ENCODE results near the gene TMEM220. TPM values are rescaled to one million over a fixed set of nuclear protein-coding genes. Genes with fewer than 3 reads are reported as not detected.
"Not testable (repeated sequence)": the region's sequence is repeated elsewhere in the genome, so short reads cannot be mapped to it uniquely, and the experiment has no call there.

Gene TMEM220
- total and polyA plus RNA-seq, 2 donors, result 7.2 to 8.7 TPM

- peak within 1 kb of the TSS; percentile 70 for H3K4me3 ChIP-seq (ENCODE audit: low read depth, low read length)
- WGBS, result under 1% methylated on average over 84 of the region's 84 CpGs
- peak within 1 kb of the TSS; percentile 84 for H3K27ac ChIP-seq (ENCODE audit: low read depth)
- no peaks in the 10 kb centered on the region for H3K4me1 ChIP-seq (ENCODE audit: insufficient read depth)
- peak; percentile 90 for DNase-seq (ENCODE audit: extremely low spot score)
- no peaks in the 10 kb centered on the region for H3K36me3 ChIP-seq (ENCODE audit: insufficient read depth)
Measured at GRCh38 chr17:10697092-10698081, 32.4 kb downstream of the TMEM220 start, which contains the start of the genes ADPRM and SCO1. TSS of gene ADPRM (plus strand) at chr17:10697594. CDS start at chr17:10704927, 7,333 bp downstream. TSS of gene SCO1 (minus strand) at chr17:10697533. CDS start at chr17:10697507, 26 bp downstream.

GRCh38 chr17:10695875-10696407, 33.9 kb downstream of the TMEM220 start:
- not testable (repeated sequence) for H3K4me3 ChIP-seq (ENCODE audit: low read depth, low read length); H3K27ac ChIP-seq (ENCODE audit: low read depth); DNase-seq (ENCODE audit: extremely low spot score); H3K4me1 ChIP-seq (ENCODE audit: insufficient read depth); H3K36me3 ChIP-seq (ENCODE audit: insufficient read depth)
- 87% methylated on average over 17 of the region's 17 CpGs for WGBS

GRCh38 chr17:10687499-10687898, 42.3 kb downstream of the TMEM220 start:
- no peaks in the 10 kb centered on the region for H3K4me1 ChIP-seq (ENCODE audit: insufficient read depth)
- no peak overlapping the region for H3K27ac ChIP-seq (ENCODE audit: low read depth)
- 88% methylated on average over 2 of the region's 2 CpGs for WGBS
- H3K4me3 ChIP-seq (ENCODE audit: low read depth, low read length), result no peak overlapping the region
- no peak for DNase-seq (ENCODE audit: extremely low spot score)
- no peaks in the 10 kb centered on the region for H3K36me3 ChIP-seq (ENCODE audit: insufficient read depth)

GRCh38 chr17:10683853-10684252, 46.0 kb downstream of the TMEM220 start:
- Histone ChIP-seq H3K4me3 (ENCODE audit: low read depth, low read length) (no peak overlapping the region), H3K27ac (ENCODE audit: low read depth) (no peak overlapping the region), H3K36me3 (ENCODE audit: insufficient read depth) (peaks cover 2% of the 10 kb centered on the region), H3K4me1 (ENCODE audit: insufficient read depth) (no peaks in the 10 kb centered on the region)
- 53% methylated on average over 2 of the region's 2 CpGs for WGBS
- no peak for DNase-seq (ENCODE audit: extremely low spot score)

- peaks cover 2% of the 10 kb centered on the region for H3K36me3 ChIP-seq (ENCODE audit: insufficient read depth)
- 42% methylated on average over 7 of the region's 7 CpGs for WGBS
Measured at GRCh38 chr17:10681866-10682446, 47.9 kb downstream of the TMEM220 start.

GRCh38 chr17:10674704-10675103, 55.1 kb downstream of the TMEM220 start:
- H3K4me1 ChIP-seq (ENCODE audit: insufficient read depth), result no peaks in the 10 kb centered on the region
- no peak overlapping the region for H3K4me3 ChIP-seq (ENCODE audit: low read depth, low read length)
- DNase-seq (ENCODE audit: extremely low spot score), result no peak
- 92% methylated on average over 4 of the region's 4 CpGs for WGBS
- no peak overlapping the region for H3K27ac ChIP-seq (ENCODE audit: low read depth)
- no peaks in the 10 kb centered on the region for H3K36me3 ChIP-seq (ENCODE audit: insufficient read depth)

More at GRCh38 chr17:10681866-10682446, 47.9 kb downstream of the TMEM220 start:
- no peak for DNase-seq (ENCODE audit: extremely low spot score)
- Histone ChIP-seq H3K4me3 (ENCODE audit: low read depth, low read length) (no peak overlapping the region), H3K27ac (ENCODE audit: low read depth) (no peak overlapping the region), H3K4me1 (ENCODE audit: insufficient read depth) (no peaks in the 10 kb centered on the region)

GRCh38 chr17:10673312-10673711, 56.5 kb downstream of the TMEM220 start:
- WGBS, result 73% methylated on average over 12 of the region's 12 CpGs
- no peaks in the 10 kb centered on the region for H3K36me3 ChIP-seq (ENCODE audit: insufficient read depth)
- no peak overlapping the region for H3K4me3 ChIP-seq (ENCODE audit: low read depth, low read length)
- H3K4me1 ChIP-seq (ENCODE audit: insufficient read depth), result no peaks in the 10 kb centered on the region
- no peak for DNase-seq (ENCODE audit: extremely low spot score)
- H3K27ac ChIP-seq (ENCODE audit: low read depth), result no peak overlapping the region

GRCh38 chr17:10668775-10669174, 61.0 kb downstream of the TMEM220 start:
- Histone ChIP-seq H3K36me3 (ENCODE audit: insufficient read depth) (no peaks in the 10 kb centered on the region), H3K27ac (ENCODE audit: low read depth) (no peak overlapping the region), H3K4me3 (ENCODE audit: low read depth, low read length) (no peak overlapping the region), H3K4me1 (ENCODE audit: insufficient read depth) (no peaks in the 10 kb centered on the region)
- DNase-seq (ENCODE audit: extremely low spot score), result no peak
- WGBS, result 56% methylated on average over 1 of the region's 1 CpG

GRCh38 chr17:10666906-10667305, 62.9 kb downstream of the TMEM220 start:
- 87% methylated on average over 5 of the region's 5 CpGs for WGBS
- no peak for DNase-seq (ENCODE audit: extremely low spot score)
- Histone ChIP-seq H3K4me3 (ENCODE audit: low read depth, low read length) (no peak overlapping the region), H3K36me3 (ENCODE audit: insufficient read depth) (no peaks in the 10 kb centered on the region), H3K4me1 (ENCODE audit: insufficient read depth) (no peaks in the 10 kb centered on the region), H3K27ac (ENCODE audit: low read depth) (no peak overlapping the region)

- Histone ChIP-seq H3K4me1 (ENCODE audit: insufficient read depth) (no peaks in the 10 kb centered on the region), H3K27ac (ENCODE audit: low read depth) (no peak overlapping the region), H3K36me3 (ENCODE audit: insufficient read depth) (peaks cover 2% of the 10 kb centered on the region), H3K4me3 (ENCODE audit: low read depth, low read length) (no peak overlapping the region)
- DNase-seq (ENCODE audit: extremely low spot score), result no peak
- 95% methylated on average over 9 of the region's 9 CpGs for WGBS
Measured at GRCh38 chr17:10664571-10664970, 65.3 kb downstream of the TMEM220 start.

Other genes with a start within 250 kb of the TMEM220 start
- 0.21 TPM for gene MYH1, start 211.5 kb downstream of the TMEM220 start, total RNA-seq
- gene MYH1, start 211.5 kb downstream of the TMEM220 start, polyA plus RNA-seq, result not detected
- gene MYH2, start 180.4 kb downstream of the TMEM220 start, total RNA-seq, result 1.7 TPM
- 0.15 TPM for gene MYH2, start 180.4 kb downstream of the TMEM220 start, polyA plus RNA-seq
- gene MYH3, start 72.7 kb downstream of the TMEM220 start, total RNA-seq, result 227 TPM
- 5.9 TPM for gene MYH3, start 72.7 kb downstream of the TMEM220 start, polyA plus RNA-seq
- gene SCO1, start 32.5 kb downstream of the TMEM220 start, total RNA-seq, result 20.5 TPM
- gene SCO1, start 32.5 kb downstream of the TMEM220 start, polyA plus RNA-seq, result 25.1 TPM
- gene ADPRM, start 32.4 kb downstream of the TMEM220 start, total RNA-seq, result 17.9 TPM
- gene ADPRM, start 32.4 kb downstream of the TMEM220 start, polyA plus RNA-seq, result 9.9 TPM
- gene TMEM238L, start 74.1 kb upstream of the TMEM220 start, total RNA-seq, result 4.1 TPM
- gene TMEM238L, start 74.1 kb upstream of the TMEM220 start, polyA plus RNA-seq, result 1.8 TPM
- gene PIRT, start 108.1 kb upstream of the TMEM220 start, total RNA-seq, result 1.9 TPM
- gene PIRT, start 108.1 kb upstream of the TMEM220 start, polyA plus RNA-seq, result 1.9 TPM